Activated CD8-positive, alpha-beta memory T cell treated with anti-CD3 and anti-CD28 coated beads for 36 hours (primary cell): Measurements from ENCODE around the gene EML6. TPM values are rescaled to one million over a fixed set of nuclear protein-coding genes. Genes with fewer than 3 reads are reported as not detected.

Source experiments
- CTCF ChIA-PET: fragments of 350-600 bp; sonication (Branson Sonifier 250); formaldehyde crosslinking; loops from one replicate; lab custom pipeline; 2021; ENCODE audit warnings: antibody characterized with exemption; lab: Charles Lee
- POLR2A ChIA-PET: fragments of 350-600 bp; sonication (Branson Sonifier 250); formaldehyde crosslinking; loops from one replicate; lab custom pipeline; 2021; ENCODE audit warnings: antibody characterized with exemption; lab: Charles Lee
- total RNA-seq, 2 experiments: library from RNA; stranded (reverse); gene quantifications; one replicate each; pipeline ENCODE4 v1.2.3, GENCODE V29; 2021

Gene EML6
- total RNA-seq, 2 experiments from 2014 or later: 0.89 to 1.7 TPM

DNA sequence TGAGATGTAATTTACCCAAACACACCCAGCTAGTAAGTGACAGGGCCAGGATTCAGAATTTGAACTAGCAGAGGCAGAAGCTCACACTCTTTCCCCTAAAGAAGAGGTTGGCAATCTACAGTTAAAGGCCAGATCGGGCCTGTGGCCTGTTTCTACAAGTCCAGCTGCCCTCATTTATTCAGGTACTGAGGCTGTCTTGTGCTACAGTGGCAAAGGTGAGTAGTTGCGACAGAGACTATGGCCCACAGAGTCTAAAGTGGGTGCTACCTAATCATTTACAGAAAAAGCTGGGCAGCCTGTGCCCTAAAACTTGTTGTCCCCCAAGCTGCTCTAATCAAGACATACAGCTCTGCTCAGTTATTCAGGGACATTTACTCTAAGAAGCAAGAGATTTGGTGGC is 240.0 kb downstream of the EML6 start:
- POLR2A ChIA-PET: no interaction called here
- CTCF ChIA-PET: no interaction called here

DNA sequence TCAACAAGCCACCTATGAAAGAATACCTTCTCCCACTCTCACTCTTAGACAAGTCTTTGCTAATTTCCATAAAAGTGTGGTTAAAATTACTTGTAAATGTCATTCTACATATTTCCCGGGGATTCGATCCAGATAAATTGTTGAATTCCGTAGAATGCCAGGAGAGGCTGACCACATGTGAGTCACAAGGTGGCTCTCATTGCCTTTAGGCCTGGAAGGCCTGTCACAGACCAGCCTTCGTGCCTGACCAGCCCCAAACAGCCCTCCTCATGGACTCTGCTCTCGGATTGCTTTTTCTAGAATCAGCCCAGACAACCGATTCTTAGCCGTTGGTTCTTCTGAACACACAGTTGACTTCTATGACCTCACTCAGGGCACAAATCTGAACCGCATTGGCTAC is 240.8 kb downstream of the EML6 start:
- ChIA-PET CTCF (no interaction called here), POLR2A (no interaction called here)

DNA sequence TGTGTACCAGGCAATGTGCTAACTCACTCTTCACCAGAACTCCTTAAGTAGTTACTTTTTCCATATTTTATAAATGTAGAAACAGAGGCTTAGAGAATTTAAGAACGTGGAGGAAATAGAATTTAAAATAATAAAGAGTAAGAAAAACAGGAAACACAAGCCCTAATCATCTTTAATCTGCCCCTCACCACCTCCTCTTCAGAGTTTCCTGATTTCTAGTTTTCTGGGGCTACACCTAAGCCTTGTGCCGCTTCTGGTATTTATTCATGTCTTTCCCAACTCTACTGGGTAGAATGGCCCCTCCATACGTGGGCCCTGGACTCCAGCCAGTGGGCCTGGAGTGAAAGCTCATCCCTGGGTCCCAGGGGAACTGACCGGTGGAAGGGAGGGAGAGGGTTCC is 241.4 kb downstream of the EML6 start:
- POLR2A ChIA-PET: no interaction called here
- CTCF ChIA-PET: no interaction called here

DNA sequence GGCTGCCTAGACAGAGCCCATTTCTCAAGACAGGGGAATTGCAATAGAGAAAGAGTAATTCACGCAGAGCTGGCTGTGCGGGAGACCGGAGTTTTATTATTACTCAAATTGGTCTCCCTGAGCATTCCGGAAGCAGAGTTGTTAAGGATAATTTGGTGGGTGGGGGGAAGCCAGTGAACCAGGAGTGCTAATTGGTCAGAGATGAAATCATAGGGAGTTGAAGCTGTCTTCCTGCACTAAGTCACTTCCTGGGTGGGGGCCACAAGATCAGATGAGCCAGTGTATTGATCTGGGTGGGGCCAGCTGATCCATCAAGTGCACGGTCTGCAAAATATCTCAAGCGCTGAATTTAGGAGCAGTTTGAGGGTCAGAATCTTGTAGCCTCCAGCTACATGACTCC is 242.0 kb downstream of the EML6 start:
- ChIA-PET POLR2A (no interaction called here), CTCF (no interaction called here)

DNA sequence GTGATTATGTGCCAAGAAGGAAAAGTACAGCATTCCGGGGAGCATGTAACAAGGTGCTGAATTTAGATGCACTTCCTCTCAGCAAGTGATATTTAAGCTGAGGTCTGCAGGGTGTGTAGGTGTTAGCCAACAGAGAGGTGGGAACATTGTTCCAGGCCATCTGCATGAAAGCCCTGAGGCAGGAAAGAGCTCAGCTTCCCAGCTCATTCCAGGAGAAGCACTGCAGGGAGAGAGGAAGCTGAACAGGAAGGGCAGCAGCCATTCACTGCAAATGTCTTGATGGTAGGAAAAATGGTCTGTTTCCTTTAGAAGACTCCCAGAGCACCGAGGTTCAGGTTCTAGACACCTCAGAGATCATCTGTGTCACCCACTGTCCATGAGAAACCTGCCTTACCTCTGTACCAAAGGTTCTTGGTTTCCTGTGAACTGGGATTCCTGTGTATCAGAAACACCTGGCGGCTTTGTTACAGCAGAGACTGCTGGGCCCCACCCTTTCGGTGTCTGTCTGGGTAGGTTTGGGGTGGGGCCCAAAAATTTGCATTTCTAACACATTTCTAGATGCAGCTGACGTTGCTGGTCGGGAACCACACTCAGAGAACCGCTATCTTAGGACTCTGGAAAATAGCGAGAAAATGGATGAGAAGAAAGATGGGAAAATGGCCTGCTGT is 242.8 kb downstream of the EML6 start:
- ChIA-PET CTCF (no interaction called here), POLR2A (no interaction called here)

DNA sequence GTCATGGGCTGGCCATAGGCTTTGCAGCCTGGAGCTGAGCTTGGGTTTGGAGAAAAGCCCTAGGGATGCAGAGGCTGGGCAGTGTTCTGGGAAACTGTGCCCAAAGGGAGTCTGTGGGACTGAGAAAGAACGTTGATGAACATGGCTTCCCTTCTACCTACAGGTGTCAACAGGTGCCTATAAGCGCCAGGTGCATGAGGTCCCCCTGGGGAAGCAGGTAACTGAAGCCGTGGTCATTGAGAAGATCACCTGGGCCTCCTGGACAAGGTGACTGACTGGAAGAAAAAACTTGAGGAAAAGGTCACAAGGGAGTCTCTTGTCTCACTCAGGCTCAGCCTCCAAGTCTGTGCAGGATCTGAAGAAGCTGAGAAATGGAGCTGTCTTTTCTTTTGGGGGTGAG is 243.4 kb downstream of the EML6 start:
- POLR2A ChIA-PET: no interaction called here
- CTCF ChIA-PET: no interaction called here

DNA sequence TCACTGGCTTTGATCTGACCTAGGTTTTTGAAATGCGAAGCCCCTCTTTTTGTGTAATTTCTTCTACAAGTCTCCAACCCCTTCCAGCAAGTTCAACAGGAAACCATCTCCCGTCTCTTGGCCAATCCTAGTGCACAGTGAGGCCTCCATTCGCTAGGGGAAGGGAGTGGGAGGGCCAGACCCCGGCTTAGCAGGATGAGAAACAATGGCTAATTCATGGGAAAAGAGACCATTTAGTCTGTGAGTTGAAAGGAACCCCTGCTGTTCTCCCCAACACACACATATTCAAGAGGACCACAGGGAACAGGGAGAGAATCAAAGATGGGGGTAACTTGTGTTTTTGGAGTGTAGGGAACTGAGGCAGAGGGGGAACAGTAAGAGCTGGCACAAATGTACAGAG is 243.8 kb downstream of the EML6 start:
- ChIA-PET POLR2A (no interaction called here), CTCF (no interaction called here)

DNA sequence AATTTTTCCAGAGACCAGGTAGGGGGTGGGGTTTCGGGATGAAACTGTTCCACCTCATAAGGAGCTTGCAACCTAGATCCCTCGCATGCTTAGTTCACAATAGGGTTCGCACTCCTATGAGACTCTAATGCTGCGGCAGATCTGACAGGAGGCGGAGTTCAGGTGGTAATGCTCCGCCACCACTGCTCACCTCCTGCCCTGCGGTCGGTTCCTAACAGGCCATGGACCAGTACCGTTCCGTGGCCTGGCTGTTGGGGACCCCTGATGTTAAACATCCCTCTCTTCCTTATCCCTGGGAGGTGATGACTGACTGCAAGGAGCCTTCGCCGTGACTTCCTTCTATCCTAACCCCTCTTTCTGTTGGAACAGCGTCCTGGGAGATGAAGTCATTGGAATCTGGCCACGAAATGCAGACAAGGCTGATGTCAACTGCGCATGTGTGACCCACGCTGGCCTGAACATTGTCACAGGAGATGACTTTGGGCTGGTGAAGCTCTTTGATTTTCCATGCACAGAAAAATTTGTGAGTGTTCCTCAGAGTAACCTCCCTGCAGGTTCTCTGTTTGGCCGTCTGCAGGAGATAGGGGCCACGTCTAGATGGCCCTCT is 244.4 kb downstream of the EML6 start:
- CTCF ChIA-PET: no interaction called here
- POLR2A ChIA-PET: no interaction called here

DNA sequence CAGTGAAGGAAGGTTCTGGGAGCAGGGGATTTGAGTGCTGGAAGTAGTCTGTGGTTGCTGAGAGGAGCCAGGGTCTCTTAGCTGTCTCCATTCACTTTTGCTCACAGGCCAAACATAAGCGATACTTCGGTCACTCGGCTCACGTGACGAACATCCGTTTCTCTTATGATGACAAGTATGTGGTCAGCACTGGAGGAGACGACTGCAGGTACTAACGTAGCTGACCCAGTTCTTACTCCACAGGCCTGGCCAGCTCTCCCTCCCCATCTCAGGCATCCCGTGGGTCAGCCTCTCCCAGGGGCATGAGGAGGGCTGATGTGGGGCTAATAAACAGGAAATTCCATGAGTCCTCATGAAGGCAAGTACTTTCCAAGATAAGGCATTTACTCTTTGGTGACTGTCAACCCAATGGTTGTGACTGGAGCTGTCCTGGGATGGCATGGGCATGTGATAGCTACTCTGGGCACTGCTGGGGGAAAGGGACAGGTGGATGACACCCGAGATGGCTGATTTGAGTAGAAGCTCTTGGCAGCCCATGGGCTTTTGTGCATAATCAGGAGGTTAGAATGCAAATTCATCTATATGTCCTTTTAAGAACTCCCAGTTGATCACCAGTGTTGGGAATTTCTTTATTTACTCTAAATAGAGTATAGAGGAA is 245.2 kb downstream of the EML6 start:
- ChIA-PET POLR2A (no interaction called here), CTCF (interaction anchor here (0.7 kb wide), 1 partner anchor 10 kb away, joined by 3 read pairs; no protein-coding TSS in a partner anchor)

DNA sequence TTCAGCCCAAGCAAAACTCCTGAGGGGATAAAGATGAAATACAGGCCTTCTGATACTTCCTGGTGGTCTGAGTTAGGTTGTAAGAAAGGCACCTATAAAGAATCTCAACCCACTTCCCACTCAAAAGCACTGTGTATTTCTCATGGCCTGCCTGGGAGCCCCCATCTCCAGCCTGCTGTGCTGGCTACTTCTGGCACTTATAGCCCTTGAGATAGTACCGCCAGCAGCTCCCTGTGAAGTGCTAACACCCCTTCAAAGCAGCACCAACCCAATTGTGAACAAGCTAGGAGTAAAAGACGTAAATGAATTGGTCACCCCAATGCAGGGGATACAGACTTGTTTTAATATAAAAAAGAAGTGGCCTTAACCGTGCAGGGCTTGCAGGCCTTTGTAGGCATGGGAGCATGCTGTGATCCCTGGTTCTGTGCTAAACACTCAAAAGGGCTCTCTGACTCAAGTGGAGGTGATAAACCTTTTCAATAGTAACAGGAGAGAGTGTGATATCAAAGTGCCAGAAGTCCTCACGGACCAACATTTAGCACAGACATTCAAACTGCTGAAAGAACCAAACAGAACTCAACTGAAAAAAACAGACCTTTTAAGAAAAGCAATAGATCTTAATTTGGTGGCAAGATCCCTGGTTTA is 246.0 kb downstream of the EML6 start:
- CTCF ChIA-PET: interaction anchor here (0.7 kb wide), 1 partner anchor 9 kb away, joined by 3 read pairs; no protein-coding TSS in a partner anchor
- POLR2A ChIA-PET: no interaction called here

DNA sequence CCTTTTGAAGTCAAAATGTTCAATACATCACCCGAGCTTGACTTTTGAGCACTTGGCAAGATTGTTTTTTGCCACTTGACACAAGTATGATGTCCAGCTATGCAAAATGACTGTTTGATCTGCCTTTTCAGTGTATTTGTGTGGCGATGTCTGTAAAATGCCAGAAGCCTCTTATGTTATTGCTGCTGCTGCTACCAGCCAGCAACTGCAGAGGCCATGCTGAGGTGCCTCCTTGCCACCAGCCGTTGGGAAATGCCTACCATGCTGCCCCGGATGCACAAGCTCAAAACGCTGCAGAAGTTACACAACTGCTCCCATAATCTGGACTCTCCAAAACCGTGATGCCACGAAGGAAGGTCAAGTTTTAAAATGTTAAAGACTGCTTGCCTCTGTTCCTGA is 246.5 kb downstream of the EML6 start:
- ChIA-PET CTCF (no interaction called here), POLR2A (no interaction called here)

DNA sequence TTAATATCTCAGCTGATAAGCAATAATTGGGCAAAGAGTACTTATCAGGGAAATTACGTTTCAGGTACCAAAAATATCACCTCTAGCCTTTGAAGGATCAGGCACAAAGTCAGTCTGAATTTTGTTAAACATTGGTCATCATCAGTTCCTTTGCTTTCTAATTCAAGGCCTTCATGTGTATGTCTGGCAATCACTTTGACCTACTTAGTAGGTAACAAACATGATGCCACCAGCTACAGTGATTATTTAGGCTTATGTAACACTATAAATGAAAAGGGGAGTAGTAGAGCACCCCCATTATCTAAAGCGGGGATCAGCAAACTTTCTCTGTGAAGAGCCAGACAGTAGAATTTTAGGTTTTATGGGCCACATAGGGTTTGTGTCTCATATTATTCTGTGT is 251.7 kb downstream of the EML6 start:
- ChIA-PET POLR2A (no interaction called here), CTCF (interaction anchor here (0.6 kb wide), 1 partner anchor 446 kb away, joined by 4 read pairs; no protein-coding TSS in a partner anchor)

DNA sequence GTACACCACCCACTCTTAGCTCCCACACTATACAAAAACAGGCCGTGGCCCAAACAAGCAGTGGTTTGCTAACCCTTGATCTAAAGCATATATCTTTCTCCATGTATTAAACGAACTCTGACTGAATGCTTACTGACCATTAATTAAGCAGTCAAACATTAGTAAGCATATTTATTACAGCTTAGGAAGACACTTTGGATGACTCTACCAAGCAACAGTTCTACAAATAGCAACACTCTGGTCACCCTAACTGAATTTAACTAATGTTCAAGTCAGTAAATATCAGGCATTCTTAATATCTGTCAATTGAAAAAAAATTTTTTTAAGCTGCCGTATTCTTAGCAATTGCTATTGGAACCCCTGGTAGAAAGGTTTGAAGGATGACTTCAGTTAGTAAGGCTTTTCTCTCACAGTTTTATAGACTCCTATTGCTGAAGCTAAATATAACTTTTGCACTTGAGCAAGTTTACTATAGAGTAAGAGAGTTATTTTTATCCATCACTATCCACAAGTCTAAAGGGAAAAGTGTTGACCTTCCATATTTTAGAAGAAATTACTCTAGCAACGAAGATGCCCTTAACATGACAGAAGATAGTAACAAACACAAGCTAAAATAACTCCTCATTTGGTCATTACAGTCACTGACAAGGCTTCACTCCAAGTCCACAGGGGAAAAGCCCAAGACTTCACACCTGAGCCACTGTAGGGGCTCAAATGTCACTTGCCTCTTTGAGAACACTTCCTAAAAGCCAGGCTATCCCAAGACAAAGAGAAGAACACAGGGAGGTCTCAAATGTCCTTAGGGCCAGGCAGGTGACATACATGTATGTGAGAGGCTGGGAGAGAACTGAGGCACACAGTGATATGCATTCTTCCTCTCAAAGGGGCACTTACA is 252.4 kb downstream of the EML6 start:
- POLR2A ChIA-PET: no interaction called here
- CTCF ChIA-PET: interaction anchor here (0.6 kb wide), 1 partner anchor 446 kb away, joined by 4 read pairs; no protein-coding TSS in a partner anchor

DNA sequence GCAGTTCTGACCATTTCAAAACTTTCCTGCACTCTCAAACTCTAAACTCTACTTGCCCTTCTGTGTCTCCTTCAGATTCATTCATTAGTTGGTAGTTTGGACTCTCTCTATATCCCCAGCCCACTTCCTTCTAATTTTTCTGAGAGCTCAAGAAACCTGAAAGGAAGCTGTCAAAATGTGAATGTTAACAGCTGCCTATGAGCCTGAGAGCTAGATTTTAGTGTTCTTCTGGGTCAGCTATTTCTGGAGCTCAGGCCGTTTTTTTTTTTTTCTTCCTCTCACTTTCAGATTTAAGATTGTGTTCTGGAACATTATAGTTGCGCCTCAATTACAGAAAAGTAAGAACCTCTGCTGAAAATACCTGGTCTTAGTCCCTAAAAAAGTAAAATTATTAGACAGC is 253.7 kb downstream of the EML6 start:
- POLR2A ChIA-PET: no interaction called here

DNA sequence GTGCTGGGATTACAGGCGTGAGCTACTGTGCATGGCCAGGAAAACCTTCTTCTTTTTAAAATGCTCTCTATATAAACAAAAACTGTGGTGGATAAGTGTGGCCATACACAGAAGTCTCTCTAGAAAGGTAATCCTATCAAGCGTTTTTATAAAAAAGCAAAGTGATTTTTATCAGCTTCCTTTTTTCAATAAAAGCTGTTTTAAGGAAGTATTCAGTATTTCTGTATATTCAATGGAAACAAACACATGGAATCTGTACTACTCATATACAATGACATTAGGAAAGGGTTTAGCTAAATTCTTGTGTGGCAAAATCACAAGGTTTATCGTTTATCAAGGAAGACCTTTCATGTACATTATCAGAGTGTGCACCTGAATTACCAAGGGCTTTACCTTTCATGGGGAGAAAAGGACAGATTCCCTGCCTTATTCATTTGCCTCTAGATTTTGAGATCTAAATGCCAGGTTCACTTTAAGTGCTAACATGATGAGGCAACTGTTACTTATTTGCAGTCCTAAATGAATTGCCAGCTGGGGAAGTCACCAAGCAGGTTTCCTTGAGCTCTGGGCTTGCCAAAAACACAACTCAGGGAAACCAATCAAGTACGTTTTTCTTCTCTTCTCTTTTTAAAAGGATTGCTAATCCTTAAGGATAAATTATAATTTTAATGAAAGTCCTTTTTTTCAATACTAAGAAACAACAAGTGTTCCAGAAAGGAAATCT is 256.0 kb downstream of the EML6 start:
- ChIA-PET CTCF (interaction anchor here (0.7 to 1.4 kb wide), 2 partner anchors 11 to 75 kb away, joined by 3 to 4 read pairs; no protein-coding TSS in a partner anchor), POLR2A (no interaction called here)

More for the DNA sequence above, 253.7 kb downstream of the EML6 start:
- CTCF ChIA-PET: interaction anchor here (0.6 kb wide), 1 partner anchor 48 kb away, joined by 3 read pairs; no protein-coding TSS in a partner anchor

DNA sequence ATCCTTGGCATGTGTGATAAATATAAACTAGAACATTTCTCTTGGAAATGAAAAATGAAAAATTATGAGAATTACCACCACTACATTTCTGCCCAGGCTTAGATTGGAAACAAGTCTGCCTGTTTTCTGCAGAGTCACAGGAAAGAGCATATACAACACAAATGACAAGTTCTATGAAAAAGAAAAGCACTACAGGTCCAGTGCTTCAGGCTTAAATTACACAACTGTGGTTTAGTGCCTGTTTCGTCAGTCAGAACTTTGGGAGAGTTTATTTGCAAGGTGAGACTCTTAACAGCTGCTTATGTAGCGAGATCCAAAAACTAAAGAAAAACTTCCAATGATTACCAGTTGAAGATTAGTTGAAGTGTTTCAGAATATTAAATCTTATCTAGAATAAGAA is 257.9 kb downstream of the EML6 start:
- POLR2A ChIA-PET: no interaction called here
- CTCF ChIA-PET: no interaction called here

DNA sequence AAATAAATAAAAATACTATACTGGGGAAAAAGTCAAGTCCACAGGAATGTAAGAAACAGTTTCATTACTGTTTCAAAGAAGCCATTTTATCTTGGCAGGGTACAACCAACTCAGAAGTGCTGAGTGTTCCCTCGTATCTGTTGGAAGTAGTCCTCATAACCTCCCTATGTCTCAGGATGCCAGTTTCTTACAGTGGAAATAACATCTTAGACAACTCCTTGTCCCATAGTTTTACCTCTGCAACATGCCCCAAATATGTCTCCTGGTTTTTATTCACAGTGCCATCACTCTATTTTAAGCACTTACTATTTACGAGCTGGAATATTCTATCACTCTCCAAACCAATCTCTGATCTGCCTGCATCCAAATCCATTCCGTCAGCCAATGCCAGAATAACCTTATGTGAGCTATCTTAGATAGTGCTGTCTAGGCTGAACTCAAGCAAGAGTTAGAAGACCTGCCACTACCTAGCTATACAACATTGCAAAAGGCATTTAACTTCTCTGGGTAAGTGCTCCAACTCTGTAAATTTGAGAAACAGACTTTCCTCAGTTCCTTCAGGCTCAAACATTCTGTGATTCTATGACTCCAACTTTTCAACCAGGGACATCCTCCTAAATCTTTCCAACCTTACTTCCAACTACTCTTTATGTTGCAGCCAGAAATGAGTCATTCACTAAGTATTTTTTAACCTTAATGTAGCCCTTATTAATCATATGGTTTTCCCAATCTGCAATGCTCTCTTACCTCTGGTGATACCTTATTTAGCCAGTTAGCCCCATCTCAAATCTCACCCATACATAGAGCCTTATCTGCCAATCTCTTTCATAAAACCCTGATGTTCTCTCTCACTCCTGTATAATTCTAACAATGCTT is 260.1 kb downstream of the EML6 start:
- POLR2A ChIA-PET: no interaction called here
- CTCF ChIA-PET: interaction anchor here (1.5 kb wide), 1 partner anchor 11 kb away, joined by 4 read pairs; no protein-coding TSS in a partner anchor
